Tongue (tissue), 2 donors: Measurements from ENCODE around the gene BABAM2. TPM values are rescaled to one million over a fixed set of nuclear protein-coding genes. Genes with fewer than 3 reads are reported as not detected.

Experiments used
- DNase-seq: peaks from one replicate; pipeline ENCODE4 v3.0.0-alpha.2; 2015
- total RNA-seq: library from RNA; depleted of rRNA; stranded (reverse); fragments of >200 nt; gene quantifications from one replicate; pipeline ENCODE4 v1.2.3, GENCODE V29; 2014

BABAM2 gene
- total RNA-seq, 1 donor from 2014 or later, result 16.1 TPM

DNA sequence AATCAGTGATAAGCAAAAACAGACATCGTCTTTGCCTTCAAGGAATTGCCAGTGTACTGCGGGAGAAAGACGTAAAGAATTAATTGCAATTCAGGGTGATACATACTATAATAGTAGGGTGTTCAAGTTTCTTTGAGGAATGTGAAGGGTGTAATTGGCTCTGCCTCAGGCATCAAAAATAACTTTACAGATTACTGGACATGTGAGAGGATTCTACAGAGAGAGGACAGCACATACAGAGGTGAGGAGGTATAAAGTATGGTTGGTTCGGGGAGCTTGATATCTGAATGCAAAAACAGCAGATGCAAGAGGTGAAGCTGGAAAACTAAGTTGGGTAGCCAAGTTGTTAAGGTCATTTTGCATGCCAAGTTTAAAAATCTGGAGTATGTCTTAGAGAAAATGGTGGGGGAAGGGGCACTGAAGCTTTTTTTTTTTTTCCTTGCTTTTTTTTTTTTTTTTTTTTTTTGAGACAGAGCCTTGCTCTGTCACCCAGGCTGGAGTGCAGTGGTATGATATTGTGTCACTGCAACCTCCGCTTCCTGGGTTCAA, 274.6 kb downstream of the BABAM2 start:
- peak; percentile 24 for DNase-seq

- no peak for DNase-seq
Observed at GRCh38 chr2:28166956-28167355, 276.4 kb downstream of the BABAM2 start.

DNA sequence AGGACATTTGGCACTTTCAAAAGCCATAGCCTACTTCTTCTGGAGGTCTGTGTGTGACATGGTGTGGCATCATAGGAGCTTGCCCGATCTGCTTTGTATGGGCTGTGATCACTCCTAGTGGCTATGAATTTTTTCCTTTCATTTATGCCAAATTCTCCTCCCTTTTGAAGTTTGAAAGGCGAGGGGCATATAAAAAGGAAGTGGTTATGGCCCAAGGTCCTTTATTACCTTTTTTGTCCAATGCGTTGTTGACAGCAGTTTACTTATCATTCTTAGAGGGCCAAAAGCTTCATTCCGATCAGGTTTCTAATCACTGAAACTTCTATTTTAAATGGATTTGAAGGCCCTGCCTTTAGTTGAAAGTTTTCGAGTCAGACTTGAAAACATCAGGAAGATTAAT, 277.8 kb downstream of the BABAM2 start:
- DNase-seq, result no peak

DNA sequence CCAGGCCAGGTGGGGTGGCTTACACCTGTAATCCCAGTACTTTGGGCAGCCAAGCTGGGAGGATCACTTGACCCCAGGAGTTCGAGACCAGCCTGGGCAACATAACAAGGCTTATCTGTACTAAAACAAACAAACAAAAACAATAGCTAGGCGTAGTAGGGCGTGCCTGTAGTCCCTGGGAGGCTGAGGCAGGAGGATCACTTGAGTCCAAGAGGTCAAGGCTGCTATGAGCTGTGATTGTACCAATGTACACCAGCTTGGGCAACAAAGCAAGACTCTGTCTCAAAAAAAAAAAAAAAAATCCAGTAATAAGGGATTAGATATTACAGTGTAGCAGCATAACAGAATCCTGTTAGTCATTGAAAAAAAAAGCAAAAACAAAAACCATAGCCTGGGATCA, 279.0 kb downstream of the BABAM2 start:
- no peak for DNase-seq

DNA sequence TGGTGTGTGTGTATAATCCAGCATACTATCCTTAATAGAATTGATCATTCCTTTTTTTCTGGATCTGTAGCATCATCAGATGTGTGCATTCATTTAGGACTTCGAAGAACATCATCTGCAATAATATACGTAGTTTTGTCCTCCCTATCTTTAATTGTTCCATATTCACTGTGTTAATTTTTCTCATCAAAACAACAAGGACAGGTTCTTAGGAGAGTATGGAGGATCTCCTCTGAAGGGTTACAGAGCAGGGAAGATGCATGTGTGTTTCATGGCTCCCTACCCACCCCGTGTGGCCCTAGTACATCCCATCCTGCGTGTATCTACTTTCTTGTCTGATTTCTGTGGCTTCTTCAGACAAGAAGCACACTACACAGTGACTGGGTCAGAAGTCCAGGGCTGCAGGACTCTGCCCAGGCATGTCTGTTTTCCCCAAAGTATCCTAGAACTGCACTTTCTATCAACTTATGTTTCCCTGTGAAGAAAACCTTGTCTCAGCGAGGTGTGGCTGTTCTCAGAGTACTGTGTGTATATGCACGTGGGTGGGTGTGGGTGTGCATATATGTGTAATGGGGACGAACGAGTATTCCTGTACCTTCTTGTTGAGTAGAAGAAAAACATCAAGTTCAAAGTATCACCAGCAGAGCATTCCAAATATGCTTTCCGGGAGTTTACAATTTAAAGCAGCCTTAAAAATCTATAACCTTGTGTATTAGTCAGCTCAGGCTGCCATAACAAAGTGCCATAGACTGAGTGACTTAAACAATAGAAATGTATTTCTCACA, 281.8 kb downstream of the BABAM2 start:
- DNase-seq, result no peak

DNA sequence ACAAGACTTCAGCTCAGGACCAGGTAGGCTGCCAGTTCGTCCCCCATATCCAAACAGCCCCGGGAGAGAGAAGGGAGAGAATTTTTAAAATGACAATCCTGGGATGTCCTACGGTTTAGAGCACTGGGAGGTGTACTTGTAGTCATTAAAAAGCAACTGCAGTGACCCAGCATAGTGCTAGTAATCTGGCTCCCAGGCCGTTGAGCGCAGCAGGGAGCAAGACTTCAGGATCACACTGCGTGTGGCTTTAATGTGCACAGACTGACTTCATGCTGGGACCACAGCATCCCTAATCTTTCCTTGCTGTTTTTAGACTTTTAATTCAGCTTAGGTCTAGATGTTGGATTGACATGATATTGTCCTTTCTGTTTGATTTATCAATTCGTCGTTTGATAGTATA, 282.8 kb downstream of the BABAM2 start:
- no peak for DNase-seq

DNA sequence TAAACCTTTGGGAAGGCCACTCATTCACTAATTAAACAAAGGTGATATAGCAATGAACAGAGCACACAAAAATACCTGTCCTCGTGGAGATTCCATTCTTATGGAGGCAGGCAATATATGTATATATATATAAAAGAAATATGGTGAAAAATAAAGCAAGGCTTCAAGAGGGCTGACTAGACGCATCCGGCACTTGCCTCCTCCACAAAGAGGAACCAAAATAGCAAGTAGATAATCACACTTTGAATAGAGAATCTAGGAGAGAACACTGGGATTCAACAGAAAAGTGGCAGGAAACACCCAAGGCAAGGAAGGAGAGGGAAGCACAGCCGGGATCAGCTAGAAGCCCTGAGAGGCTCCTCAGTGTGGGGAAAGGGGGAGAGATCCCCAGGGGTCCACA, 283.7 kb downstream of the BABAM2 start:
- DNase-seq, result no peak

DNA sequence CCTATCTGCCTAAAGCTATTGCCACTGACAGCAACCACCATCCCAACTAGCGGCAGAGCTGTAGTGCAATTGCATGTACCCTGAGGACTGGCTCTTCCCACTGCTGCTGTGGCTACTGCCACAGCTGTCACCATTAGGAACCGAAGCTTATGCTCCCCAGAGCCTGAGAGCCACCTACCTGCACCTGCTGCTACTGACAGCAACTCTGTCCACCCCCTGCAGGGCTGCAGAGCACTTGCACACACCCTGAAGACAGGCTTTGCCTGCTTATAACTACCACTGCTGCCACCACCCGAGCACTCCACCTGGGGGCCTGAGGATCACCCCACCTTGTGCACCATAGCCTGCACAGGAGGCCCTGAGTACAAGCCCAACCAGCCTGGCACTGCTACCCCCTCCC, 284.5 kb downstream of the BABAM2 start:
- no peak for DNase-seq

- DNase-seq, result no peak
Observed at GRCh38 chr2:28178946-28179345, 288.4 kb downstream of the BABAM2 start.

- DNase-seq, result no peak
Observed at GRCh38 chr2:28181801-28182200, 291.3 kb downstream of the BABAM2 start.

- DNase-seq, result no peak
Observed at GRCh38 chr2:28182348-28182747, 291.8 kb downstream of the BABAM2 start.

DNA sequence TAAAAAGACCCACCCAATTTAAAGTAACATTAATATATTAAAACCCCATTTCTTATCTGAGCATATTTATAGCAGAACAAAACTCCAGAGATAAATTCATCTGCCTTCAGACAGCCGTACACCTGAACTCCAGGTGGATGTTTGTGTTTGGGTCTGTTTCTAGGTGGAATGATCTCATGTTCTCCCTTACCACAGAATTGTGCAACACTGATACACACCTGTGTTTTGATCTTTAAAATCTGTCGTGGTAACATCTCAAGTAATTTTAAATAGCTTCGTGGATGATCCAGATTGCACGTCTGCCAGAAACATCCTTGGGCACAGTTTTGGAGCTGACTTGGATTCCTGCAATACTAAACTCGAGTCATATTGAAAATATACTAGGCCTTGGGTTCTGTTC, 294.6 kb downstream of the BABAM2 start:
- DNase-seq, result no peak

- no peak for DNase-seq
Observed at GRCh38 chr2:28185891-28186290, 295.4 kb downstream of the BABAM2 start.

DNA sequence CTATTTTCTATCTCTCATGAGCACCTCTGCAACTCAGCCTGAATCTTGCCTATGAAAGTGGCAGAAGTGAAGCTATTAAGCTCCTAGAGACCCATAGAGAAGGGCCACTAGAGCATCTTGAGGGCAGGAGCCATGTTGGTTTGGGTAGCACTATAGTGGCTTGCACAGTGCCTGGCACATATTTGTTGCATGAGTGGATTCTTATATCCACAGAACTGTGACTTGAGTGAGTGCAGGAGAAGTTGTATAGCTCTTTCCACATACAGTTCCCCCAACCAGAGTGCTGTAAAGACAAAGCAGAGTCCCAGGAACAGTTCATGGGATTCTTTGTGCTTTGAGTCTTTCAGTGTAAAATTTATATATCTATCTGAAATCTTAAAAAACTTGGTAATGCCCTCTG, 296.7 kb downstream of the BABAM2 start:
- DNase-seq, result no peak

DNA sequence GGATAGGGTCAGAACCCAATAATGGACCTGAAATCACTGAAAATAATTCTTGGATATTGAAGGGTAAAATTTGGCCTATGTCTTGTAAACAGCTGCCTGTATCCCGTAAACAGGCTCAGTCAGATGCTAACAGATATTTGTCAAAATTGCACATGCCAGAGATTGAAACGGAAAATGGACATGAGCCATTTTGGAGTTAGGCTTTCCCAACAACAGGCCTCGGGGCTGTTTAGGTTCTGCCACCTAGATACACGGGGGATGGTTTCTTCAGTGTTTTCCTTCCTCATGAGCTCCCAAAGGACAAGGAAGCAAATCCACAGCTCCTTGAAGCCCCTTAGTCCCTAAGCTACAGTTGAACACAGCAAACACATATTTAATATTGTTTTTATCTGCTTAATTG, 297.9 kb downstream of the BABAM2 start:
- DNase-seq, result no peak

DNA sequence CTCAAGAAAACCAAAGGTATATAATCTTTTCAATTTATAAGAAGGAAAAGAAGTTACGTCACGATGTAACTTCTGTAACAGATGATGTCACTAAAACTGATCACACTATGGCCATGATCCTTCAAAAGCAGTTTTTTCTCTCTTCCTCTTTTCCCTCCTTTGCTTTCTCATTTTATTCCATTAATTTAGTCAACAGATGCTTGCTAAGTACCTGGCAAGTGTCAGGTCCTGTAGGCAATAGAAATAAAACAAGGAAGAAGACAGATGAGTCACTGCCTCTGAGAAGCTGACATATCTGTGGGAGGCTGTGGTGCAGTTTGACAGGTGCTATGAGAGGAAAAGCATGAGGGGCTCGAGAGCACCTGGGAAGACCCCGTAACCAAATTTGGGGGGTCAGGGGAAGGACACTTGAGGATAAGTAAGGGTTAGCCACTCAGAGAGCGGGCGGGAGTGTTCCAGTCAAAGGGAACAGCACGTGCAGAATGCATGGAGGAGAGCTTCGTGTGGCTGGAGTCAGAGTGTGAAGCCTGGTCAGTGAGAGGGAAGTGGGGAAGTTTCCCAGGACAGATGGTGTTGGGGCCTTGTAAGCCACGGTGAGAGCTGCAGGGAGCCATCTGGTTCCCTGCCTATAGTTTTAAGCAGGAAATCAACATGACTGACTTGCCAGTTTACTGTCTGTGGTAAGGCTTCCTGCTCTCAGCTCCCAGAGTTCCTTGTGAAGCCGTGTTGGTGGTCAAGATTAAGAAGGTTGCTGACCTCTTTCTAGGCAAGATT, 303.3 kb downstream of the BABAM2 start:
- DNase-seq, result no peak

GRCh38 chr2:28199995-28200679, 309.6 kb downstream of the BABAM2 start:
- no peak for DNase-seq

GRCh38 chr2:28201671-28202180, 311.2 kb downstream of the BABAM2 start:
- peak; percentile 12 for DNase-seq

DNA sequence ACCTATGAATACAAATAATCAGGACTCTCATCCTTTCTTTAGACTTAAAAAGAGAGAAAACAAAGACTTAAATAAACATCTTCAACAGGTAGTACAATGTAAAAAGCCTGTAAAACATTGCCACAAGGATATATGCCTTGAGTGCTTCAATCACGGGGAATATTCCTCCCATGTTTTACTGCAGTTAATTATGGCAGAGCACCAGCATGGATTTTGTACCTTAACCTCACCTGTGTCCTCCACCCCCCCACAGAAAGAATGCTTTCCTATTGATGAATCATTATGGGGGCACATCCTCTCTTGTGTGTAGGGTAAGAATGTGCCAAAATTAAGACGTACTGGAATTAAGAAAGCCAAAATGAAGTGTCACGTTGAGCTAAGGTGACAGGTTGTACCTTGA, 312.2 kb downstream of the BABAM2 start:
- no peak for DNase-seq

GRCh38 chr2:28206762-28207161, 316.2 kb downstream of the BABAM2 start:
- DNase-seq, result peak; percentile 41

- no peak for DNase-seq
Observed at GRCh38 chr2:28209261-28209691, 318.7 kb downstream of the BABAM2 start.

DNA sequence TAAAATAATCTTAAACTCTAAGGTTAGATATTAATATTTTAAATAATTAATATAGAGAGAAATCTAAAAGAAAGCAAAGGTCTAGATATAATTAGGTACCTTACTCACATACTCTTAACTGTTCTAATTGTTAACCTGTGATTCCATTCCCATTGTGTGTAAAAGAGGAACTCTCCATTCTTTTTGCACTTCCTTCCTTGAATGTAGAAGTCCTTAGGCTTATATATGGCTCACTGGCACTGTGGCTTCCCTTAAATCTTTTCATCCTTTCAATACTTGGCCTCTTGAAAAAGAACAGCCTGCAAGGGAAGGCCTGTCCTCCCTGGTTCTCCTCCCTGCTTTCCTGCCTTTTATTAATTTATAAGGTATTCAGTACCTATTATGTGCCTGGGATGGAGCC, 319.3 kb downstream of the BABAM2 start:
- no peak for DNase-seq

DNA sequence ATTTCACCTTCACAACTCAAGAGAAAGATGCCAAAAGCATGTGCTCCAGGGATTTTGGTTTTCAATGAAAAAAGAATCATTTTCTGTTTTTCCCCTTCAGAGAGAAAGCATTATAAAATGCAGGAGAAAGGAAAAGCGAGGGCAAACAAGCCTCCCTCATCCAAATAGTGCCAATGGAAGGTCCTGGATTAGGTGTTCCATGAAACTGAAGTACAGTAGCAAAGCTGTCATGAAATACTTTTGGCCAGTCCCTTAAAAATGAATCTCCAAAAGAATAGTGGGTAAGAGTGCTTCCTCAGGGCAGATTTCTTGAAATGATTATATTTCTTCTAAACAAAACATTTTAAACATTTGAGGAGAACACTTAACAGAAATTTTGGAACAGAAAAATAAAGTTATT, 320.0 kb downstream of the BABAM2 start:
- DNase-seq, result no peak
